CD14-positive monocyte (primary cell): Measurements from ENCODE around the gene REEP1. TPM values are rescaled to one million over a fixed set of nuclear protein-coding genes. Genes with fewer than 3 reads are reported as not detected.

Experiments used
- DNase-seq, 3 donors: peaks; one replicate each; pipeline ENCODE4 v3.0.0-alpha.2; 2011 to 2022
- H2AFZ ChIP-seq: 2 replicates; pipeline ENCODE4 v1.6.0; 2012; ENCODE audit warnings: mild to moderate bottlenecking, low read depth, low read length, inconsistent platforms; ENCODE audit not compliant: insufficient read depth, poor library complexity, severe bottlenecking
- H3K27ac ChIP-seq, 2 donors: 1 replicate in 1 of 2; 2 replicates in 1 of 2; pipeline ENCODE4 v1.5.1; 2012 to 2013; ENCODE audit warnings: low read length in 2 of 2, control low read depth in 1 of 2, inconsistent platforms in 1 of 2, low read depth in 1 of 2, mild to moderate bottlenecking in 1 of 2
- H3K27me3 ChIP-seq, 2 donors: one replicate each; pipeline versions ENCODE4 v1.6.0 to v1.6.1; 2011 to 2013; ENCODE audit warnings: low read length in 2 of 2; ENCODE audit not compliant: control insufficient read depth in 2 of 2, insufficient read depth in 2 of 2
- H3K36me3 ChIP-seq, 2 donors: replicated peaks in 1 of 2; 1 replicate in 1 of 2; 2 replicates in 1 of 2; pipeline versions ENCODE4 v1.5.1 to v1.6.1; 2012 to 2013; ENCODE audit warnings: low read length in 2 of 2, control low read depth in 1 of 2, inconsistent platforms in 1 of 2, mild to moderate bottlenecking in 1 of 2; ENCODE audit not compliant: insufficient read depth in 2 of 2, control insufficient read depth in 1 of 2
- H3K4me1 ChIP-seq, 2 donors: 1 replicate in 1 of 2; 2 replicates in 1 of 2; pipeline versions ENCODE4 v1.5.1 to v1.6.1; 2012 to 2013; ENCODE audit warnings: low read length in 2 of 2, control low read depth in 1 of 2, inconsistent platforms in 1 of 2, mild to moderate bottlenecking in 1 of 2, moderate library complexity in 1 of 2; ENCODE audit not compliant: insufficient read depth in 2 of 2, control insufficient read depth in 1 of 2
- H3K4me2 ChIP-seq: replicated peaks from 2 replicates; pipeline ENCODE3; 2012; ENCODE audit warnings: low read length, moderate library complexity, mild to moderate bottlenecking; ENCODE audit not compliant: poor library complexity, severe bottlenecking; ENCODE audit errors: extremely low read depth
- H3K4me3 ChIP-seq, 3 experiments: fragments of 200-600 bp in 1 of 3; sonication (generic) in 1 of 3; replicated peaks in 1 of 3; 1 replicate in 2 of 3; 2 replicates in 1 of 3; pipeline ENCODE4 v1.5.1; 2011 to 2013; ENCODE audit warnings: low read length in 3 of 3, mild to moderate bottlenecking in 3 of 3, control low read depth in 2 of 3, low read depth in 2 of 3, inconsistent platforms in 1 of 3, moderate library complexity in 1 of 3
- H3K79me2 ChIP-seq: 2 replicates; pipeline ENCODE4 v1.6.0; 2012; ENCODE audit warnings: mild to moderate bottlenecking, control low read depth, inconsistent platforms, low read length, moderate library complexity; ENCODE audit not compliant: insufficient read depth
- H3K9ac ChIP-seq: 2 replicates; pipeline ENCODE4 v1.6.0; 2017; ENCODE audit warnings: low read length, mild to moderate bottlenecking; ENCODE audit not compliant: insufficient read depth, poor library complexity, severe bottlenecking
- H3K9me3 ChIP-seq, 2 donors: replicated peaks in 1 of 2; 1 replicate in 1 of 2; 2 replicates in 1 of 2; pipeline versions ENCODE4 v1.5.1 to v1.6.1; 2012 to 2013; ENCODE audit warnings: low read length in 2 of 2, control low read depth in 1 of 2; ENCODE audit not compliant: control insufficient read depth in 1 of 2, insufficient read depth in 1 of 2
- H4K20me1 ChIP-seq: 2 replicates; pipeline ENCODE4 v1.6.0; 2012; ENCODE audit warnings: mild to moderate bottlenecking, low read length, control low read depth, moderate library complexity; ENCODE audit not compliant: insufficient read depth
- H3K27ac Mint-ChIP-seq, 7 donors: one replicate each; pipeline ENCODE4 v1.8.0; 2020; ENCODE audit warnings: mild to moderate bottlenecking in 7 of 7, mixed read lengths in 7 of 7, moderate library complexity in 6 of 7, inconsistent platforms in 2 of 7
- H3K27me3 Mint-ChIP-seq, 3 donors: one replicate each; pipeline ENCODE4 v1.8.0; 2021 to 2022; ENCODE audit warnings: low read depth in 3 of 3, mild to moderate bottlenecking in 3 of 3, mixed read lengths in 3 of 3, moderate library complexity in 3 of 3, inconsistent platforms in 1 of 3
- H3K36me3 Mint-ChIP-seq, 2 donors: one replicate each; pipeline ENCODE4 v1.8.0; 2020; ENCODE audit warnings: mixed read lengths in 2 of 2, inconsistent platforms in 1 of 2, mild to moderate bottlenecking in 1 of 2
- H3K4me1 Mint-ChIP-seq: one replicate; pipeline ENCODE4 v1.8.0; 2020; ENCODE audit warnings: mild to moderate bottlenecking, mixed read lengths
- H3K4me3 Mint-ChIP-seq, 2 donors: one replicate each; pipeline ENCODE4 v1.8.0; 2020; ENCODE audit warnings: mild to moderate bottlenecking in 2 of 2, mixed read lengths in 2 of 2, moderate library complexity in 1 of 2
- H3K9me3 Mint-ChIP-seq, 7 donors: one replicate each; pipeline ENCODE4 v1.8.0; 2020 to 2022; ENCODE audit warnings: mixed read lengths in 7 of 7, mild to moderate bottlenecking in 6 of 7, moderate library complexity in 6 of 7, inconsistent platforms in 2 of 7
- CTCF ChIP-seq: fragments of 200-600 bp; IDR thresholded peaks from one replicate; pipeline ENCODE4 v1.8.0; 2022; ENCODE audit warnings: antibody characterized with exemption, mild to moderate bottlenecking
- WGBS: methylation state at CpG from one replicate; pipeline ENCODE4 v1.1.5; 2013; ENCODE audit warnings: missing lambda C conversion rate; ENCODE audit not compliant: insufficient coverage; 5-methylcytosine and 5-hydroxymethylcytosine counted together
- intact Hi-C, 2 donors: fragments of 100-400 bp; cut with micrococcal nuclease; formaldehyde crosslinking; loops; one replicate each; pipeline versions ENCODE4 v1.15.0 to v1.15.1; 2023
- polyA plus RNA-seq, 3 donors: library from polyadenylated mRNA; depleted of rRNA in 1 of 3; unstranded in 2 of 3; stranded (reverse) in 1 of 3; fragments of 300-500 nt in 2 of 3; fragments of >200 nt in 1 of 3; fragmentation: Illumina TruSeq in 2 of 3; gene quantifications; 1 replicate in 2 of 3; 2 replicates in 1 of 3; pipeline ENCODE4 v1.2.3, GENCODE V29; 2012 to 2021

Gene REEP1
- polyA plus RNA-seq, 3 donors, result not detected

- Histone ChIP-seq H3K4me1 (peaks cover 39 to 43% of the 10 kb centered on the region in 2 donors), H3K4me2 (no peak overlapping the region), H3K79me2 (no peaks in the 10 kb centered on the region), H3K36me3 (no peaks in the 10 kb centered on the region), H3K27ac (no peak overlapping the region), H3K4me3 (no peak overlapping the region), H4K20me1 (no peaks in the 10 kb centered on the region), H3K9ac (no peak overlapping the region), H2AFZ (peak overlapping the region; percentile 57), H3K27me3 (no peaks in the 10 kb centered on the region), H3K9me3 (no peaks in the 10 kb centered on the region)
- Mint-ChIP-seq H3K9me3 (no peaks in the 10 kb centered on the region), H3K4me1 (peaks cover 41% of the 10 kb centered on the region), H3K4me3 (no peak overlapping the region), H3K36me3 (peaks cover 0 to 2% of the 10 kb centered on the region in 2 donors), H3K27me3 (peaks cover 0 to 1% (median 1%) of the 10 kb centered on the region in 3 donors), H3K27ac (peak overlapping the region in 4 of 7 donors; percentile 44 to 93 (median 60))
- 100% methylated on average over 1 of the region's 2 CpGs for WGBS
- no peak for DNase-seq
- no peak for TF ChIP-seq CTCF
- intact Hi-C loops, result loop anchor here (5.0 to 10.0 kb wide), 4 partner anchors 73 to 221 kb away; partner anchors contain the start of gene KDM3A (in 1 of the 2)
Observed at GRCh38 chr2:86223927-86224560, 113.4 kb downstream of the REEP1 start.

GRCh38 chr2:86223140-86223926 lies 114.1 kb downstream of the REEP1 start:
- Histone ChIP-seq H3K79me2 (no peaks in the 10 kb centered on the region), H3K27ac (no peak overlapping the region), H3K4me3 (no peak overlapping the region), H3K9ac (no peak overlapping the region), H3K36me3 (no peaks in the 10 kb centered on the region), H2AFZ (no peak overlapping the region), H3K9me3 (no peaks in the 10 kb centered on the region), H4K20me1 (no peaks in the 10 kb centered on the region), H3K4me2 (no peak overlapping the region), H3K27me3 (no peaks in the 10 kb centered on the region), H3K4me1 (peaks cover 35 to 36% of the 10 kb centered on the region in 2 donors)
- Mint-ChIP-seq H3K27ac (peak overlapping the region in 2 of 7 donors; percentile 8 to 55), H3K36me3 (no peaks in the 10 kb centered on the region), H3K4me1 (peaks cover 36% of the 10 kb centered on the region), H3K4me3 (no peak overlapping the region), H3K9me3 (no peaks in the 10 kb centered on the region), H3K27me3 (peaks cover 0 to 1% (median 1%) of the 10 kb centered on the region in 3 donors)
- no peak for DNase-seq
- no peak for TF ChIP-seq CTCF
- intact Hi-C loops, result loop anchor here (5.0 to 10.0 kb wide), 4 partner anchors 74 to 221 kb away; partner anchors contain the start of gene KDM3A (in 1 of the 2)
- 87% methylated on average over 6 of the region's 8 CpGs for WGBS
